GM18858 (cell line): ENCODE results near the gene AAMDC.
"Not testable (repeated sequence)": the region's sequence is repeated elsewhere in the genome, so short reads cannot be mapped to it uniquely, and the experiment has no call there.

Experiments
- ATAC-seq: cut with Tn5 transposase; IDR thresholded peaks from one replicate; pipeline ENCODE4 v1.9.1; 2021; ENCODE audit not compliant: unreplicated experiment

AAMDC gene

DNA sequence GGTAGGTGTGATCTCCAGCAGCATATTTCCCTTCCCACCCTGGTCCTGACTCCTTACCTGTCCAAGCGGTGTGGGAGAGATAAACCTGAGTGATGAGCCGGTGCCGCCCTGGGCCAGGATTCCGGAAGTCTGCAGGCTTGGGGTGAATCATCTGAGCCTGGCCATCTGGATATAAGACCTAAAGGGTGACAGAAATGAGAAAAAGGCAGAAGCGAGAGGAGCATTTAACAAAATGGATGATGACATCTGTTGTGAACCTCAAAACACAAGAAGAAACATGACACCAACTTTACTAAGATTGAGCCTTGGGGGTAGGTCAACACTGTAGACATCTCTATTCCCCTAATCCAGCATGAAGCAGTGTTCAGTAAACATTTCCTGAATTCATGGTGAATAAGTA is 62.8 kb downstream of the AAMDC start:
- no peak for ATAC-seq

- no peak for ATAC-seq
These were observed 63.4 kb downstream of the AAMDC start for GRCh38 chr11:77884186-77884828.

- ATAC-seq, result no peak
These were observed 63.9 kb downstream of the AAMDC start for GRCh38 chr11:77884829-77885190.

GRCh38 chr11:77886401-77886800 is 65.5 kb downstream of the AAMDC start:
- no peak for ATAC-seq

DNA sequence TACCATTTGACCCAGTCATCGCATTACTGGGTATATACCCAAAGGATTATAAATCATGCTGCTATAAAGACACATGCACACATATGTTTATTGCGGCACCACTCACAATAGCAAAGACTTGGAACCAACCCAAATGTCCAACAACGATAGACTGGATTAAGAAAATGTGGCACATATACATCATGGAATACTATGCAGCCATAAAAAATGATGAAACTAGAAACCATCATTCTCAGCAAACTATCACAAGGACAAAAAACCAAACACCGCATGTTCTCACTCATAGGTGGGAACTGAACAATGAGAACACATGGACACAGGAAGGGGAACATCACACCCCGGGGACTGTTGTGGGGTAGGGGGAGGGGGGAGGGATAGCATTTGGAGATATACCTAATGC is 68.1 kb downstream of the AAMDC start:
- ATAC-seq, result not testable (repeated sequence)

DNA sequence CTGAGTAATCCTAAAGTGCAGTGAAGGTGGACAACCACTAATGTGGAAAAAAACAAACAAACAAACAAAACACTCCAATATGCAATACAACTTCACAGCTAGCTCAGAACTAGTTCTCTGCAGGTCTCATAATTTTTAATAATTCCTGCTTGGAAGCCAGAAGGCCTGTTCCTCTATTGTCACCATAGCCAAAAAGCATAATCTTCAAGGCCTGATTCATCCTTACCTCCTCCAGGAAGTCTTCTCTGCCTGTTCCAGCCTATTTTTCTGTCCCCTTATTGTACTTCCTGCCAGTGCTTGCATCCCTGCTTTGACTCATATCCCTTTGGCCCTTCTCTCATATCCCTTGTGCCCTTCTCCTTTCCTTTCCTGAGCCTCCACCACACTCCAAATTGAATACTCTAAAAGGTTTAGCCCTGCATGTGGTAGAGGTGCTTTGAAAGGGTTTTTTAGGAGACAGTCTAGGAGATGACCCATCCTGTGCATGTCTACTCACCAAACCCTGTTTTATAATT is 69.2 kb downstream of the AAMDC start:
- ATAC-seq, result not testable (repeated sequence)

- not testable (repeated sequence) for ATAC-seq
These were observed 69.7 kb downstream of the AAMDC start for GRCh38 chr11:77890619-77891056.

- ATAC-seq, result not testable (repeated sequence)
These were observed 70.3 kb downstream of the AAMDC start for GRCh38 chr11:77891256-77891655.

- not testable (repeated sequence) for ATAC-seq
These were observed 70.8 kb downstream of the AAMDC start for GRCh38 chr11:77891703-77892102.

DNA sequence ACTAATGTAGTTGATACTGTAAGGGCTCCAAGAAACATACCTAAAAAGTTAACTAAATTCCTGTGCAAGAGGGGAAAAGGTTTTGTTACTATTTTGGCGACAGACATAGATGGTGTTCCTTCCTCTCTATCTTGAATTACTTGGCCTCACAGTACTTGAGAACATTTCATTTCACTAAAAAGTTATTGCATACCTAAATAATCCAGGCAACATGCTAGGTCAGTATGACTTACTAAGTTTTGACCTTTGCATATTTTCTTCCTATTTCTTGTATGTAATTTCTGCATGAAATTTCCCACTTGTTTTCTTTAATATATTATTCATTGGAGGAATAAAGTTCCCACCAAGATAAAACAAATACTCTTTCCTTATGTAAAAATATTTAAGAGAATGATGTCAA is 74.0 kb downstream of the AAMDC start:
- not testable (repeated sequence) for ATAC-seq

DNA sequence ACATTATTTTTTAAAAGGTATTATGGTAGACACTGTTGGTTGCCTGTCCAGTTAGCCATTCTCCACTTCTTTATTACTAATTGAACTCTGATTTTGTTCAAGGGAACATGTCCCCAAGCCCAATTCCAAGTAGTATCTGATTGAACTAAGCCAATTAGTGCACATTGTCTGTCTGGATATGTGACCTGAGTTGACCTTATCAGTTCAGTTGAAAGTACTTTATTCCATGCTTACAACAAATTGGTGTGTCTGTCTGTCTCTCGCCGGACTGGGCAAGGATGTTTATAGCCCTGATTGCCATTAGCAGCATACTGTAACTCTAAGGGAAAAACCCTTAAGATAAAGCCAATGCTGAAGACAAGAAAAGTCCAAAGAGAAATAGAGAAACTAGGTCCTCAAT is 87.9 kb downstream of the AAMDC start:
- no peak for ATAC-seq

DNA sequence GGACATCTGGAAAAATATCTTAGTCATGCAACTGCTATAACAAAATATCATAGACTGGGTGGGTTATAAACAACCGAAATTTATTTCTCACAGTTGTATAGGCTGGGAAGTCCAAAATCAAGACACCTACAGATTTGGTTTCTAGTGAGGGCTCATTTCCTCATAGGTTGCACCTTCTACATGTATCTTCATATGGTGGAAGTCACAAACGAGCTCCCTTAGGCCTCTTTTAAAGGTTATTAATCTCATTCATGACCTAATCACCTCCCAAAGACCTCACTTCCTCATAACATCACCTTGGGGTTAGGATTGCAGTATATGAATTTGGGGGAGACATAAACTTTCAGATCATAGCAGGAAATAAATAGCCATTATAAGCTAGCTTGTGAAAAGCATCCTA is 88.3 kb downstream of the AAMDC start:
- no peak for ATAC-seq

- not testable (repeated sequence) for ATAC-seq
These were observed 89.9 kb downstream of the AAMDC start for GRCh38 chr11:77910828-77911227.

GRCh38 chr11:77913608-77914306 is 92.8 kb downstream of the AAMDC start:
- not testable (repeated sequence) for ATAC-seq

DNA sequence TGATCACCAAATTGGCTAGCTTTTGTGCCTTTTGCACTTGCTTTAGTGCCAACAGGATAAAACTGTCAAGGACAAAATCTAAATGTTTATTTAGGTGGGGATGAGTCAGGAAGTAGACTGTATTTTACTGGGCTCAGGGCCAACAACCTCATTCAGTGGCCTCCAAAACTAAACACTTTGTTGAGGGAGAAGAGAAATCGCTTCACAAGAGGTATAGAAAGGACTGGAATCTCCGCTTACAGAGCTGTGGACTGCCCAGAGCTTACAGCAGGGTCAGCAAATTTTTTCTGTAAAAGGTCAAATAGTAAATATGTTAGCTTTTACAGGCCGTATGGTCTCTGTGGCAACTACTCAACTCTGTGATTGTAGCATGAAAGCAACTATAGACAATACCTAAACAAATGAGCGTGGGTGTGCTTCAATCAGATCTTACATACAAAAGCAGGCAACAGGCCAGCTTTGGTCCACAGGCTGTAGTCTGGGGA is 93.4 kb downstream of the AAMDC start:
- ATAC-seq, result not testable (repeated sequence)

DNA sequence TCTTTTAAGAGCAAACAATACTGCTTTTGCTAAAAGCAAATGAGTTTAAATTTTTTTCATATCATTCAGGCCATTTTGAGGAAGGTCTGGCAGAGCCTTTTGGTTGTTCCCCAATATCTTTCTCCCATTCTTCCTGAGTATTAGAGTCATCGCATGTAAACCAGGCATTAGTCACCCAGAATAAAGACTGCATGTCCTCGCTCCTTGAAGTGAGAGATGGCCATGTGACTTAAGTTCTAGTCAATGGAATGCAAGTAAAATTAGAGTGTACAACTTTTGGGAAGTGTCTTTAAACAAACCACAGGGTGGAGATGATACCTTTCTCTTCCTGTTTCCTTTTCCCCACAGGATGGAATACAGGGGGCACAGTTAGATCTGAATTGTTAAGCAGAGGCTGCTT is 96.8 kb downstream of the AAMDC start:
- not testable (repeated sequence) for ATAC-seq
